Endothelial cell of umbilical vein (primary cell): ENCODE data around the gene DGUOK. TPM values are rescaled to one million over a fixed set of nuclear protein-coding genes. Genes with fewer than 3 reads are reported as not detected.

Experiments used
- BruUV-seq: library from RNA; stranded (reverse); fragments of 400-500 nt; replicated peaks from 2 replicates; lab custom pipeline; 2021; lab: Mats Ljungman, UMichigan
- CTCF ChIA-PET: fragments of 300-600, 350-600 bp; sonication (Branson Sonifier 250); formaldehyde crosslinking; loops from one replicate; lab custom pipeline; 2021; ENCODE audit warnings: antibody characterized with exemption, inconsistent platforms; lab: Charles Lee
- POLR2A ChIA-PET: fragments of 300-600, 350-600 bp; sonication (Branson Sonifier 250); formaldehyde crosslinking; loops from one replicate; lab custom pipeline; 2021; ENCODE audit warnings: antibody characterized with exemption, inconsistent platforms; lab: Charles Lee
- DNase-seq: peaks from one replicate; pipeline ENCODE4 v3.0.0-alpha.2; 2011; ENCODE audit warnings: low read depth, low spot score
- FAIRE-seq: peaks from 2 replicates; lab custom pipeline; 2011; peaks lifted over from hg19 to GRCh38; lab: Jason Lieb, UNC
- H2AFZ ChIP-seq: 2 replicates; pipeline ENCODE4 v1.6.0; 2012; ENCODE audit warnings: low read depth, low read length, control low read depth, inconsistent platforms
- H3K27ac ChIP-seq: 2 replicates; pipeline ENCODE4 v1.5.1; 2011; ENCODE audit warnings: low read depth, mild to moderate bottlenecking, control low read depth, low read length, moderate library complexity; ENCODE audit not compliant: insufficient read depth
- H3K27me3 ChIP-seq, 2 experiments: 2 replicates each; pipeline versions ENCODE4 v1.6.0 to v1.6.1; 2011; ENCODE audit warnings: low read length in 2 of 2, mixed read lengths in 1 of 2; ENCODE audit not compliant: control insufficient read depth in 2 of 2, insufficient read depth in 2 of 2
- H3K36me3 ChIP-seq, 2 experiments: 2 replicates in 1 of 2; 3 replicates in 1 of 2; pipeline ENCODE4 v1.5.1; 2011; ENCODE audit warnings: low read length in 2 of 2, mild to moderate bottlenecking in 1 of 2, moderate library complexity in 1 of 2; ENCODE audit not compliant: control insufficient read depth in 2 of 2, insufficient read depth in 2 of 2; ENCODE audit errors: extremely low read depth in 1 of 2
- H3K4me1 ChIP-seq: 3 replicates; pipeline ENCODE4 v1.5.1; 2011; ENCODE audit warnings: mild to moderate bottlenecking, low read length; ENCODE audit not compliant: control insufficient read depth, insufficient read depth; ENCODE audit errors: extremely low read depth
- H3K4me2 ChIP-seq: 2 replicates; pipeline ENCODE4 v1.6.1; 2011; ENCODE audit warnings: low read length, control low read depth, mixed read lengths; ENCODE audit not compliant: insufficient read depth
- H3K4me3 ChIP-seq, 3 experiments: fragments of 200-600 bp in 1 of 3; sonication (generic), shearing (Covaris generic) in 1 of 3; replicated peaks in 1 of 3; 2 replicates each; pipeline ENCODE4 v1.5.1; 2011 to 2016; ENCODE audit warnings: control low read depth in 3 of 3, low read length in 3 of 3, mild to moderate bottlenecking in 2 of 3, inconsistent platforms in 1 of 3, low read depth in 1 of 3, moderate library complexity in 1 of 3; ENCODE audit not compliant: insufficient read depth in 1 of 3
- H3K79me2 ChIP-seq: 2 replicates; pipeline ENCODE4 v1.6.0; 2012; ENCODE audit warnings: low read length, inconsistent platforms; ENCODE audit not compliant: control insufficient read depth, insufficient read depth
- H3K9ac ChIP-seq: replicated peaks from 2 replicates; pipeline ENCODE3; 2011; ENCODE audit warnings: low read length, control low read depth; ENCODE audit not compliant: insufficient read depth; ENCODE audit errors: extremely low read depth
- H3K9me1 ChIP-seq: replicated peaks from 3 replicates; pipeline ENCODE4 v1.6.0; 2011; ENCODE audit warnings: mild to moderate bottlenecking, low read length; ENCODE audit not compliant: control insufficient read depth, insufficient read depth; ENCODE audit errors: extremely low read depth
- H3K9me3 ChIP-seq: replicated peaks from 2 replicates; pipeline ENCODE4 v1.5.1; 2012; ENCODE audit warnings: low read length, inconsistent platforms; ENCODE audit not compliant: control insufficient read depth, insufficient read depth
- H4K20me1 ChIP-seq: replicated peaks from 2 replicates; pipeline ENCODE3; 2011; ENCODE audit warnings: mild to moderate bottlenecking, low read length; ENCODE audit not compliant: control insufficient read depth, insufficient read depth; ENCODE audit errors: extremely low read depth
- CTCF ChIP-seq, 2 donors: IDR thresholded peaks; 1 replicate in 1 of 2; 2 replicates in 1 of 2; pipeline ENCODE4 v1.5.1; 2011; ENCODE audit warnings: low read length in 2 of 2, mild to moderate bottlenecking in 2 of 2, moderate library complexity in 2 of 2, control low read depth in 1 of 2, inconsistent platforms in 1 of 2, low read depth in 1 of 2; ENCODE audit not compliant: insufficient read depth in 1 of 2; ENCODE audit errors: extremely low read depth in 1 of 2
- EZH2 ChIP-seq: IDR thresholded peaks from 2 replicates; pipeline ENCODE4 v1.6.1; 2012; ENCODE audit warnings: borderline replicate concordance, low read depth, mild to moderate bottlenecking, moderate library complexity, low read length, inconsistent platforms; ENCODE audit not compliant: severe bottlenecking
- FOS ChIP-seq: IDR thresholded peaks from 2 replicates; pipeline ENCODE4 v1.6.1; 2011; ENCODE audit warnings: mild to moderate bottlenecking, low read length, moderate library complexity, borderline replicate concordance; ENCODE audit not compliant: insufficient read depth
- GATA2 ChIP-seq: IDR thresholded peaks from 2 replicates; pipeline ENCODE4 v1.7.0; 2011; ENCODE audit warnings: low read depth, mild to moderate bottlenecking, moderate library complexity, mixed read lengths, low read length; ENCODE audit not compliant: insufficient read length, insufficient read depth
- JUN ChIP-seq: IDR thresholded peaks from 2 replicates; pipeline ENCODE4 v1.6.1; 2011; ENCODE audit warnings: borderline replicate concordance, low read depth; ENCODE audit not compliant: insufficient read length, insufficient read depth
- MAX ChIP-seq: IDR thresholded peaks from 2 replicates; pipeline ENCODE4 v1.6.1; 2011; ENCODE audit not compliant: insufficient read depth, insufficient read length
- MYC ChIP-seq: IDR thresholded peaks from one replicate; pipeline ENCODE4 v1.6.1; 2011; ENCODE audit warnings: mild to moderate bottlenecking, low read depth, low read length
- POLR2A ChIP-seq: IDR thresholded peaks from 2 replicates; pipeline ENCODE4 v1.6.1; 2012; ENCODE audit warnings: low read depth, mild to moderate bottlenecking, control low read depth, low read length
- POLR2AphosphoS5 ChIP-seq: IDR thresholded peaks from 2 replicates; pipeline ENCODE4 v1.6.1; 2012; ENCODE audit warnings: low read depth, mild to moderate bottlenecking, control low read depth, low read length, moderate library complexity; ENCODE audit not compliant: insufficient read depth
- dilution Hi-C: fragments of 300-500 bp; cut with MboI; formaldehyde crosslinking; loops from one replicate; pipeline ENCODE4 v1.15.0; 2019; ENCODE audit warnings: low sequenced_read_pairs; ENCODE audit not compliant: extremely low pct_ligation_motif_present
- intact Hi-C: fragments of 100-400 bp; cut with micrococcal nuclease; formaldehyde crosslinking; loops from one replicate; pipeline ENCODE4 v1.10.0; 2022
- polyA plus RNA-seq, 4 experiments: library from polyadenylated mRNA; depleted of rRNA in 3 of 4; stranded (reverse) in 3 of 4; unstranded in 1 of 4; fragments of >200 nt; gene quantifications; 2 replicates each; pipeline versions ENCODE4 v1.2.1 to v1.2.3, GENCODE V29; 2011 to 2012; ENCODE audit warnings: missing spikeins in 1 of 4
- total RNA-seq: library from RNA; stranded (reverse); gene quantifications from 2 replicates; pipeline ENCODE4 v1.2.3, GENCODE V29; 2021

DGUOK gene
- total and polyA plus RNA-seq, 2 donors (not counting 3 experiments of a cell fraction or from before 2014, with no cell fraction given), result 51.8 to 77.5 TPM

GRCh38 chr2:73979021-73979420 lies 52.3 kb downstream of the DGUOK start:
- H3K27ac ChIP-seq, result no peak overlapping the region
- DNase-seq, result no peak
- no peaks in the 10 kb centered on the region for H3K36me3 ChIP-seq
- POLR2A ChIA-PET, result no interaction called here
- no peak overlapping the region for H3K9ac ChIP-seq
- H3K79me2 ChIP-seq, result no peaks in the 10 kb centered on the region
- H3K27me3 ChIP-seq, result no peaks in the 10 kb centered on the region
- no peaks in the 10 kb centered on the region for H4K20me1 ChIP-seq
- BruUV-seq, result no TSS peak
- no peaks in the 10 kb centered on the region for H3K9me3 ChIP-seq
- dilution Hi-C loops, result no loop called here
- TF ChIP-seq MYC, result no peak
- no peak for TF ChIP-seq POLR2A
- no peak for TF ChIP-seq POLR2AphosphoS5
- TF ChIP-seq JUN, result no peak
- TF ChIP-seq GATA2, result no peak
- TF ChIP-seq MAX, result no peak
- no peak for TF ChIP-seq EZH2
- TF ChIP-seq CTCF (IDR thresholded peaks at IDR 0.05; ENCODE audit: extremely low read depth in 1 of 2, insufficient read depth in 1 of 2, low read depth in 1 of 2, low read length in 2 of 2), result no peak
- TF ChIP-seq FOS, result no peak
- no peak overlapping the region for H3K4me2 ChIP-seq
- peaks cover 25% of the 10 kb centered on the region for H3K4me1 ChIP-seq
- intact Hi-C loops, result loop anchor here (1.0 kb wide), 1 partner anchor 52 kb away; no protein-coding TSS in a partner anchor
- CTCF ChIA-PET, result interaction anchor here (1.0 to 1.8 kb wide), 5 partner anchors 8 to 152 kb away, joined by 3 to 10 read pairs (median 6); no protein-coding TSS in a partner anchor
- no peaks in the 10 kb centered on the region for H3K9me1 ChIP-seq
- no peak for FAIRE-seq
- no peak overlapping the region for H3K4me3 ChIP-seq
- no peak overlapping the region for H2AFZ ChIP-seq
